Cardiac septum (tissue), 1 donor: ENCODE data around the gene MSTO1. TPM values are rescaled to one million over a fixed set of nuclear protein-coding genes. Genes with fewer than 3 reads are reported as not detected.
"Not testable (repeated sequence)": the region's sequence is repeated elsewhere in the genome, so short reads cannot be mapped to it uniquely, and the experiment has no call there.

Experiments
- DNase-seq: peaks from one replicate; pipeline ENCODE4 v3.0.0-alpha.2; 2020; ENCODE audit warnings: low spot score
- intact Hi-C: fragments of 100-400 bp; cut with DNase I; formaldehyde crosslinking; loops from one replicate; pipeline ENCODE4 v1.14.0; 2022
- total RNA-seq: library from RNA; stranded (reverse); fragmentation: NEBNext Ultra II Directional; extraction: Animal tissue kit (Norgen Biotek cat#: 25700); gene quantifications from one replicate; pipeline ENCODE4 v1.2.1, GENCODE V29; 2021
- donor health status: DM: no; HTN: no; CAD: no.

The MSTO1 gene
- total RNA-seq, 1 donor from 2014 or later = 25.6 TPM

GRCh38 chr1:155607708-155608107 is 2.3 kb upstream of the MSTO1 start:
- intact Hi-C loops = no loop called here
- no peak for DNase-seq

- no peak for DNase-seq
- intact Hi-C loops = no loop called here
Measured at GRCh38 chr1:155608888-155609225, 1.2 kb upstream of the MSTO1 start.

GRCh38 chr1:155610257-155610647 is 234 bp downstream of the MSTO1 start:
- intact Hi-C loops, DNase-seq: not testable (repeated sequence)

GRCh38 chr1:155613226-155613625 is 3.2 kb downstream of the MSTO1 start:
- intact Hi-C loops, DNase-seq: not testable (repeated sequence)

- intact Hi-C loops = no loop called here
- DNase-seq = no peak
Measured at GRCh38 chr1:155622191-155622590, 12.2 kb downstream of the MSTO1 start.

GRCh38 chr1:155623357-155623756 is 13.3 kb downstream of the MSTO1 start:
- intact Hi-C loops = no loop called here
- no peak for DNase-seq

GRCh38 chr1:155626428-155626827 is 16.4 kb downstream of the MSTO1 start:
- intact Hi-C loops, DNase-seq: not testable (repeated sequence)

- no peak for DNase-seq
- intact Hi-C loops = no loop called here
Measured at GRCh38 chr1:155636397-155637153, 26.6 kb downstream of the MSTO1 start.

- DNase-seq = no peak
- intact Hi-C loops = no loop called here
Measured at GRCh38 chr1:155640367-155640766, 30.3 kb downstream of the MSTO1 start.

GRCh38 chr1:155642559-155643180 is 32.7 kb downstream of the MSTO1 start:
- intact Hi-C loops, DNase-seq: not testable (repeated sequence)

- intact Hi-C loops = no loop called here
- DNase-seq = no peak
Measured at GRCh38 chr1:155643230-155643629, 33.2 kb downstream of the MSTO1 start.

- DNase-seq = no peak
- intact Hi-C loops = no loop called here
Measured at GRCh38 chr1:155645034-155645598, 35.1 kb downstream of the MSTO1 start.

GRCh38 chr1:155645648-155646047 is 35.6 kb downstream of the MSTO1 start:
- intact Hi-C loops = no loop called here
- no peak for DNase-seq

- DNase-seq = no peak
- intact Hi-C loops = no loop called here
Measured at GRCh38 chr1:155646307-155646706, 36.3 kb downstream of the MSTO1 start.

GRCh38 chr1:155648207-155649147 is 38.5 kb downstream of the MSTO1 start:
- no peak for DNase-seq
- intact Hi-C loops = no loop called here

GRCh38 chr1:155649676-155650075 is 39.7 kb downstream of the MSTO1 start:
- DNase-seq = no peak
- intact Hi-C loops = no loop called here

GRCh38 chr1:155650231-155650757 is 40.3 kb downstream of the MSTO1 start:
- intact Hi-C loops = no loop called here
- DNase-seq = no peak

- intact Hi-C loops = no loop called here
- DNase-seq = no peak
Measured at GRCh38 chr1:155651861-155652661, 42.0 kb downstream of the MSTO1 start.

GRCh38 chr1:155652951-155653350 is 42.9 kb downstream of the MSTO1 start:
- intact Hi-C loops = no loop called here
- no peak for DNase-seq
